Brain microvascular endothelial cell (primary cell): ENCODE measurements around the gene TRMT1L.

Experiments
- DNase-seq: peaks from one replicate; pipeline ENCODE4 v3.0.0-alpha.2; 2020
- H3K27ac ChIP-seq: fragments of 250-450 bp; sonication (Bioruptor Pico); 2 replicates; pipeline ENCODE4 v1.5.1; 2020; ENCODE audit warnings: mild to moderate bottlenecking, moderate library complexity
- H3K27me3 ChIP-seq: fragments of 250-450 bp; sonication (Bioruptor Pico); replicated peaks from 2 replicates; pipeline ENCODE4 v1.5.1; 2020; ENCODE audit warnings: mild to moderate bottlenecking
- H3K36me3 ChIP-seq: fragments of 250-450 bp; sonication (Bioruptor Pico); replicated peaks from 2 replicates; pipeline ENCODE4 v1.5.1; 2020; ENCODE audit warnings: mild to moderate bottlenecking
- H3K4me3 ChIP-seq: 2 replicates; pipeline ENCODE4 v1.5.1; 2011; ENCODE audit warnings: low read depth, mild to moderate bottlenecking, control low read depth, low read length, moderate library complexity
- CTCF ChIP-seq: IDR thresholded peaks from 2 replicates; pipeline ENCODE4 v1.5.1; 2011; ENCODE audit warnings: low read depth, mild to moderate bottlenecking, moderate library complexity, low read length, control low read depth, inconsistent platforms; ENCODE audit errors: missing control alignments
- in situ Hi-C: cut with HindIII; loops from 2 replicates; pipeline ENCODE4 v1.10.0; 2017; ENCODE audit warnings: low sequenced_read_pairs, low pct_ligation_motif_present

Gene TRMT1L

GRCh38 chr1:185075476-185075875 lies 81.3 kb downstream of the TRMT1L start:
- in situ Hi-C loops: no loop called here
- H3K27ac ChIP-seq: no peak overlapping the region
- no peak for TF ChIP-seq CTCF
- no peak for DNase-seq
- H3K27me3 ChIP-seq: no peaks in the 10 kb centered on the region
- no peak overlapping the region for H3K4me3 ChIP-seq
- H3K36me3 ChIP-seq: no peaks in the 10 kb centered on the region

DNA sequence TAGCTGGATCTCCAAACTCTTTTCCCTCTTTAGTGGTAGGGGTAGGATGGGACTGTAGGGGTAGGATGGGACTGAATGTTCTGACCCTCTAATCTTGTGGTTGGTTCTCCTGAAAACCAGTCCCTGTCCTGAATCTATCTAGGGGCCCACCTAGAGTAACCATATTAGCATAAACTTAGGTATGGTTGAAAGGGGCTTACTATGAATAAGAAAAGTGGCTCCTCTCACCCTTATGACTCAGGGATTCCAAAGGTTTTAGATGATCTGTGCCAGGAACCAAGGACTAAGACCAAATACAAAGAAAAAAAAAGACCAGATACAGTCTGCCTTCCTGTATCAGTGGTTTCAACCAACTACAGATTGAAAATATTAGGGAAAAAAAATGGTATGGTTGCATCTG lies 82.4 kb downstream of the TRMT1L start:
- in situ Hi-C loops: no loop called here

DNA sequence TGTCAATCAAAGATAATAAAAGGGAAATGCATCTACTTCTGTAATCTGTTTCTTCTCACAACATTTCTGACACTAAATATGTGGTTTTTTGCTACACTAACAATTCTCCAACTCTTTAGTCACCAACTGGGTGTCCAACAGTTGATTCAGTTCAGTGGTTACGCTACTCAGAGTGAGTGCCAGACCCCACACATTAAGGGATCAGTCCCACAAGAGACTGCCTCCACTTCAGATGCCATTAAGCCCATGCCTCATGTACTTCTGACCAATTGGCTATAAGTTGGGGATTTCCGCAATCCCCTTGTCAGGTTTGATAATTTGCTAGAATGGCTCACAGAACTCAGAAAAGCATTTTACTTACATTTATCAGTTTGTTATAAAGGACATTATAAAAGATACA lies 83.0 kb downstream of the TRMT1L start:
- no peak overlapping the region for H3K4me3 ChIP-seq
- H3K36me3 ChIP-seq: no peaks in the 10 kb centered on the region
- no peaks in the 10 kb centered on the region for H3K27me3 ChIP-seq
- in situ Hi-C loops: no loop called here
- TF ChIP-seq CTCF: no peak
- DNase-seq: no peak
- no peak overlapping the region for H3K27ac ChIP-seq

More for the DNA sequence above, 82.4 kb downstream of the TRMT1L start:
- peak; percentile 9 for DNase-seq
- Histone ChIP-seq H3K4me3 (no peak overlapping the region), H3K36me3 (no peaks in the 10 kb centered on the region), H3K27ac (no peak overlapping the region), H3K27me3 (no peaks in the 10 kb centered on the region)
- no peak for TF ChIP-seq CTCF

GRCh38 chr1:185070051-185070450 lies 86.7 kb downstream of the TRMT1L start:
- H3K36me3 ChIP-seq: no peaks in the 10 kb centered on the region
- DNase-seq: no peak
- in situ Hi-C loops: no loop called here
- no peak for TF ChIP-seq CTCF
- H3K27me3 ChIP-seq: no peaks in the 10 kb centered on the region
- H3K4me3 ChIP-seq: no peak overlapping the region
- no peak overlapping the region for H3K27ac ChIP-seq

- H3K4me3 ChIP-seq: no peak overlapping the region
- H3K27me3 ChIP-seq: no peaks in the 10 kb centered on the region
- in situ Hi-C loops: no loop called here
- DNase-seq: peak; percentile 6
- H3K36me3 ChIP-seq: no peaks in the 10 kb centered on the region
- no peak overlapping the region for H3K27ac ChIP-seq
- no peak for TF ChIP-seq CTCF
Observed at GRCh38 chr1:185069202-185069772, 87.5 kb downstream of the TRMT1L start.

GRCh38 chr1:185068341-185068740 lies 88.4 kb downstream of the TRMT1L start:
- H3K27ac ChIP-seq: no peak overlapping the region
- no peak for DNase-seq
- in situ Hi-C loops: no loop called here
- H3K36me3 ChIP-seq: no peaks in the 10 kb centered on the region
- H3K27me3 ChIP-seq: no peaks in the 10 kb centered on the region
- H3K4me3 ChIP-seq: no peak overlapping the region
- no peak for TF ChIP-seq CTCF
